Measurements from ENCODE around the gene ADAMTS17.
A peak's percentile ranks its signal among the peaks of the same experiment; 100 is the strongest.

The ADAMTS17 gene

DNA sequence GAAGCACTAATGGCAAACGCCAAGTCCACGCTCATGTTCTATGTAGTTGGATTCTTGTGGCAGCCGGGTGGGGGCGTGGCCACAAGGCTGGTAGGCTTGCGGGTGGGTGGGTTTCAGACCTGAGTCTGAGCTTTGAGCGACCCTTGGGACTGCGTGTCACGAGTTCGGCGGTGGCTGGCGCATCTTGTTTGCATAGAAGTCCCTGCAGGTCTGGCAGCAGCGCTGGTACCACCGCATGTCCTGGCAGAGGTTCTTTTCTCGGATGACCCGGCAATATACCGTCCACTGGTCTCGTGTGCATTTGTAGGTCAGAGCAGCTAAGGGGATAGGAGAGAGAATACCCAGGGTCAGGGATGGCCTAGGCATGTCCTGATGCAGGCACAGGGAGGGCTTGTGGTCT lies 367.5 kb downstream of the ADAMTS17 start:
- no peak for DNase-seq (ENCODE audit: low spot score)

DNA sequence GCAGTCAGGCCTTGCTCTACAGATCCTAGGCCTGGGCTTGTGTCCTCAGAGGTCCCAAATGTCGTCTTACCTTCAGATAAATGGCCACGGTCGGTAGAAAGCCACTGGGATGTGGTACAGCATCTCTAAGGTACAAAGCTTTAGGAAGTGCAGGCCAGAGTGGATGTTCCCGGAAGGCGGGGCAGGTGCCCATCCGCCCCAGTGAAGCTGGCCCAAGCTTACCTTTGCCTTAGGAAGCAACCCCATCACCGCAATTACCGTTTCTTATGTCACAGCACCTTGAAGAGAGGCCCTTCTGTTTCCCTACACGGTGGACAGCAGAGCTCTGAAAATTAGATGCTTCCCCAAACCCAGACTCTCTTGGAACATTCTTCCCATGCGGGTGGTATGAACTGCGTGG lies 368.4 kb downstream of the ADAMTS17 start:
- no peak for DNase-seq (ENCODE audit: low spot score)

DNA sequence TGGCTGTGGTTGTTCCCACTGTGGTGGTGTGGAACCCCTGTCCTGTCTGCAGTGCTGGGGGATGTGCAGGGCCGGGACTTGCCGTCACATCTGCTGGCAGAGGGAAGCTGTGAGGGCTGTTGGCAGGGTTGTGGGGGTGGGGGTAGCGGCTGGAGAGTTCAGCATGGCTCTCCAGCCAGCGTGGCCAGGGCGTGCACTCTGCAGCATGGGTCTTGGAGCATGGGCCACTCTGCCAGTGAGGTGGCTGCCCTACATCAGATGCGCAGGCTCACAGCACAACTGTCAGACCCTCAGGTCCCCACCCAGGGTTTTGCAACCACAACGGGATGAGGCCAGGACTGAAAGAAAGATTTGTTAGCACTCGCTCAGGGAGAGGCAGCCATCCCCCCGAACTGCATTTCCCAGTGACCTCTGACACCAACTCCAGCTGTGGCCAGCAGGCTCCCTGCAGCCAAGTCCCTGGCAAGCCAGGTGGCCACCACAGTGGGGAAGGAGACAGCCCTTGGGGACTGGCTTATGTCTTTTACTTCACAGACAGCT lies 370.8 kb downstream of the ADAMTS17 start:
- DNase-seq (ENCODE audit: low spot score), result no peak

DNA sequence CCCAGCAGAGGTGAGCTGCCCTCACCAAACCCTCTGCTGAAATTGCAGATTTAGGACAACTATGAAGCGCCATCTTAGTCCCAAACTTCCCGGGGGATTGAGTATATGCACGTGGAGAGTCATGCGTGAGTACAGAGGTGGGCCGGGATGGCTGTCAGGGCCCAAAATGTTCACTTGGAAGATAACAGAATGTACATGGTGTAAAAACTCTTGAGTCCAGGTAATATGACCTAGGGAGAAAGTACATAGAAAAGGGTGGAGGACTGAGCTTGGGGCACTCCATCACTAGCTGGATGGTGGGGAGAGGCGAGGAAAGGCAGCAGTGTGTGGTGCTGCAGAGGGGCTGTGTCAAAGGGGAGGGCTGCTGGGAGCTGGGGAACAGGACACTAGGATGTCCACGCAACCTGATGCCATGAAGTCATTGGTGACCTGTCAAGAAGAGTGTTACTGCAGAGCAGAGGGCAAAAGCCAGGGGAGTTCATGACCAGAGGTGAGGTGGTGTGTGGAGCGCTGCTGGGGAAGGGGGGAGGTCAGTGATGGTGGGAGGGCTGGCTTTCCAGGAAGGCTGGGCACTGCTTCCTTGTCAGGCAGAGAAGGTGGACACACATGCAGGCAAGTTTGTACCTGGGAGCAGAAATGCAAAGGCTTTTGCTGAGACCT lies 372.4 kb downstream of the ADAMTS17 start:
- no peak for DNase-seq (ENCODE audit: low spot score)

DNA sequence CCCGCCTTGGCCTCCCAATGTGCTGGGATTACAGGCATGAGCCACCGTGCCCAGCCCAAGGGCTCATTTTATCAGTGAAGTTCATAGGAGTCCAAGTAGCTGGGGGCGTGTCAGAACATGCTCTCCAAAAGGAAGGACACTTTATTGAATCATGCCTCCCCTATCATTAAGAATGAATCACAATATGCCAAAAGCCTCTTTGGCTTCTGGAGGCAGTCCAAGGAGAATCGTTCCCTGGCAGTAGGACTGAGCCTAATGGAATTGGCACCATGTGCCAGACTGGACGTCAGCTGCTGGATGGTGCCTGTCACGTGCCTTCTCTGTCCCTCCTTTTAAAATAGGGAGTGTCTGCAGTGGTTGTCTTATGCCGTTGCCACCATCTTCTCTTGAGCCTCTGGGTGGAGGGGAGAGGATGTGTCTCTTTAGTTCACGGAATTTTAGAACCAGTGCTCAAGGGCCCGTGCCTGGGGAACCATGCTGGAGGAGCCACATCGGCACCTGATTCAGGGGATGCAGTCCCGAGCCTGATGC lies 373.9 kb downstream of the ADAMTS17 start:
- no peak for DNase-seq (ENCODE audit: low spot score)

DNA sequence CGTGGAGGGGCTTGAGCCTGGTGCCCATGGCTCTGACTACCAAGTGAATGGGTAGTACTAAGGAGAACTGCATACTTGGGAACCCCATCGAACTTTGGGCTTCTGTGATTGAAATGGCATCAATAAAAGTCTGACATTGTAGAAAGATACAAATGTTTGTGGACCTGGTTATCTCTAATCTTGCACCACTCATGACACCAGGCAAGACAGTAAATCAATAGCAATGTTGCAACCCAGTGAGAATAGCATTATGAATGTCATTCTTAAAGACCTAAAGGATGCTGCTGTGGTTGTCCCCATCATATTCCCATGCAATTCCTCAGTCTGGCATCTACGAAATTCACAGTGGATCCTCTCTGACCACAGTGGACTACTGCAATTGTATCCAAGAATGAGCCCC lies 375.0 kb downstream of the ADAMTS17 start:
- DNase-seq (ENCODE audit: low spot score), result no peak

DNA sequence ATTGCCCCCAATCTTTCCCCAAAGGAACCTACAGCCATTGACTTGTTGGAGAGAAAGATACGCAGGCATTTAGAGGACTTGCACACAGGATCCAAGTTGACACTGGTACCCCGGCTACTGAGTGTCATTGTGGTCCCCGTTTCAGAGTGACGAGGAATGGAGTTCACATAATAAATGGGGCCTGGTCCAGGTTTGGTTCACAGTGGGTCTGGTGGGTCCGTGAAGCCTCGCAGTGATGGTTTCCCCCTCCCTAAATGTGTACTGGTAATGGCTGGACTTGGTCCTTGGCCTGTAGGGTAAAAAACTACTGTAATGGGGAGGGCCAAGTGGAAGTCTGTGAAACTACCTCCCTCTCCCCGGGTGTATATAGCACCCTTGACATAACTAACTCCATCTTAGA lies 376.4 kb downstream of the ADAMTS17 start:
- DNase-seq (ENCODE audit: low spot score), result no peak

DNA sequence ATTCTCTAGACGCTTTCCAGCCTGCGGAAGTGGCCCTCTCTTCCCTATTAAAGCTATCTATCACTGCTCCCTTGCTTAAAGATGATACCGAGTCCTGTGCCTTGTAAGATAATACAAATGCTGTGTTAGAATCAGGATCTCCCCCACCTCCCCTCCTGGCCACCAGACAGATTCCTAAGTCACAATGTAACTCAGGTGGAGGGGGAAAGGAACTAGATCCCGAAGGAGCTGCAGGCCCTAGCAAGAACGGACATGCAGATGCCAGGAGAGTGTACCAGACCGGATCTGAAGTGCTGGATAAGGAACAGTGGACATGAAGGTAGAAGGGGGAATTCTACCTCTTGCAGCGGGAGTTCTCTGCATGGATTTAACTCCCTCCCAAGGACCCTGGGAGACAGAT lies 377.8 kb downstream of the ADAMTS17 start:
- DNase-seq (ENCODE audit: low spot score), result no peak

DNA sequence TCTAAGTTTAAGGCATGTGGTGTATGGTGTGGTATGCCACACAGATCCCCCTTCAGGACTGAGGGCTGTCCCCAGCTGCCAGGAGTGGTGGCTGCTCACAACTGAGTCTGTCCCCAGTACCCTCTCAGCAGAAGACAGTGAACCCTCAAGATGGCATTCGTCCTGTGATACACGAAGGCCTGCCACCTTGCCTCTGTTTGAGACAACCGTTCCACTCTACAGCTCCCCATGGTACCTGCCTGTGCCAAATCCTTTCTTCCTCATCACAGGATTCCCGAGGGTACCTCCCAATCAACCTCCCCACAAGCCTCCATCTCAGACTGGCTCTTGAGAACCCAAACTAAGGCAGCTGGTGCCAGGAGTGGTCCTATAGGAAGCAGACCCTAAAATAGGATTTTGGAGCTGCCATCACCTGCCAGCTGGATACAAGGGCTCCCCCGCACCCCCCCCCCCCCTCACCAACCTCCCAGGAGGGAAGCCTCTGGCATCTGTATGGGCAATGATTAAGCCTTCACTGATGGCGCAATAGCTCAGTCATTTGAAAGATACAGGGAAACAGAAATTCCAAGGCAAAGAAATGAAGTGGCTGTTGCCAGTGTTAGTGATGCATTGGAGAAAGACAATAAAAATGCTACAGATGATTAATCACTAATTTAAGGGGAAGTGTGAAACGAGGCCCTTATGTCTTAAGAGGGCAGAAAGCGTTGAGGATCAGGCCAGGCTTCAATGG lies 378.5 kb downstream of the ADAMTS17 start:
- DNase-seq (ENCODE audit: low spot score), result no peak

DNA sequence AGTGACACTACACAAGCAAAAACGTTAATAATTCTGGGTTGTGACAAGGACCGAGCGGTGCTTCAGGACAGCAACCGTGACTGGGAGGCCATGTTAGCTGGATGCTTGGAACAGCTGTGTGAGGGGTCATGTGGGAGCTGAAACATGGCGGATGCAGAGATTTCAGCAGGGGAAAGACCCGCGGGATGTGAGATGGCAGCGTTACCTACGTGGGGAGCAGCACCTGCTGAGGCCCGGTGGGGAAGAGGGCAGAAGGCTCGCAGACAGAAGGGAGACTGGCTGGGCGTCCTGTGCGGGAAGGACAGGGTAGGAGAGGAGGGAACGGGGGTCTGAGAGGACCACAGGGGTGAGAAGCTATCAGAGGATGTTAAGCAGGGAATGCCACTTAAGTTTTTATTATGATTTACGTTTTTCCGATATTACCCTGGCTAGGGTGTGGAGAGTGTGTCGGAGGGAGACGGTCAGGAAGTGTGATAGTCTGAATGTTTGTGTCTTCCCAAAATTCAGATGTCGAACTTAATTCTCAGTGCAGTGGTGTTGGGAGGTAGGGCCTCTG lies 379.7 kb downstream of the ADAMTS17 start:
- DNase-seq (ENCODE audit: low spot score), result no peak

DNA sequence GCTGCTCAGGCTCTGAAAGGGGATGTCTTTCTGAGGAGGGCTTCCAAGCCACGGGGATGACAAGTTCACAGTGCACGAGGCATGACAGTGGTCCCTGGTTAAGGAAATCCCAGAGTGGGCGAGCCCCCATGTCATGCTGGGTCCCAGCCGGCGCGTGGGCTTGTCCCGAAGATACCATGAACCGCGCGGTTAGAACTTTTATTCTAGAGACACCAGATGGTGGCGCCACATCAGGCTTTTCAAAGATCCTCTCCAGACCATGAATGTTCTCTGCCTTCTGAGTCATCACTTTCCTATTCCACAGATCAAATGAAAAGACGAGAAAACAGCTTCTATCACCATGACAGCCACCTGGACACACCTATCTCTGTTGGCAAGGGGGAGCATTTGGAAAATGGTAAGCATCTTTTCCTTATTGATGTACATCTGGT lies 380.7 kb downstream of the ADAMTS17 start:
- DNase-seq (ENCODE audit: low spot score), result peak; percentile 38

DNA sequence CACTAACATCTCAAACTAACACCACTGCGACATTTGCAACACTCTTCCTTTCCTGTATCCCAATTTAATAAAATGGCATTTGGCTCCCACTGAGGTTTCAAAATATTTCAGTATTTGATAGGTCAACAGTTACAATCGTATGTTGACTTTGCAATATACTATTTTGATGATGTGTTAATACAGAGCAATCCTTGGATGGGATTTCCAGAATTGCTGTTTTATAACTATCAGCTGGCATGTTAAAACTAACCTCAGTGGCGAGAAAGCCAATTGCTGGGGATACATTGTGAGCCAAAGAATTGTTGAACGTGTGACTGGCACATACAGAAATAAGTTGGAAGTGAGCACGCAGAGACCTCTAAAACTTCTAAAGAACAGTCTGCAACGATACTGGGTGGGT lies 382.4 kb downstream of the ADAMTS17 start:
- no peak for DNase-seq (ENCODE audit: low spot score)

DNA sequence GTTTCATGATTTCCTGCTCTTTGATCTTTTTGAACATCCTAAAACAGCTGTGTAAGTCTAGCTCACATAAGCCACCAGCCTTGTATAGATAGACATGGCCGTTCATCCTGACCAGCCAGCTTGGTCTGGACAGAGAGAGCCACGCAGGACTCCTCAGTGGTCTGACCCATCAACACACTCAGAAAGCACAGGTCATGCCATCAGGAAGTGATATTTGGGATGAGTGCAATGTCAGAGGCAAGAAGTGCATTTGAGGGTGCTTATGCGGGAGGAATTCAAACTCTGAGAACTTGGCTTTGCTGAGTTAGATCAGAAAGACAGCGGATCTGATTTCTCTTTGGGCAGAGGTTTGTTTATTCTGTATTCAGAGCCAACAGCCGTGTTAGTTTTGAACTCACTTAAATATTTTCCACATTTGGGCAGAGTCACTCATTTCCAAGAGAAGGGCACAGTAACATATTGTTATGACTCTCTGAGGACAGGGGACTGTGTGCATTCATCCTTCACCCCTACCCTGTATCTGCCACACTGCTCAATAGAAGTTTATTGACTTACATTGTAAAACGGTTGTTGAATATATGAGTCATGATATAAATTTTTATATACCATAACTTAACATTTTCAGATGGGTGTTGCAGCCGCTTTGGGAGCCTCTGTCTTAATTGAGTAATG lies 383.2 kb downstream of the ADAMTS17 start:
- no peak for DNase-seq (ENCODE audit: low spot score)

DNA sequence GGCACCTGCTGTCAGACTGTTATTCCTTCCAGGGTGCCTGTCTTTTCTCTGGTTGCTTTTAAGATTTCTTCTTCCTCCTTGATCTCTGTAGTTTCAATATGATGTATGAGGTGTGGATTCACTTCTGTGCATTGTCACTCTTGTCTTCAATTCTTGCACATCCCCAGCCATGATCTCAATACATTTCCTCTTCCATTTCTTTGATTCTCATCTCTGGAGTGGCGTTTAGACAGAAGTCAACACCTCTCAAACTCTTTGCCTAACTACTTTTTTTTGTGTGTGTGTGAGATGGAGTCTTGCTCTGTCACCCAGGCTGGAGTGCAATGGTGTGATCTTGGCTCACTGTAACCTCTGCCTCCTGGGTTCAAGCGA lies 384.1 kb downstream of the ADAMTS17 start:
- no peak for DNase-seq (ENCODE audit: low spot score)

DNA sequence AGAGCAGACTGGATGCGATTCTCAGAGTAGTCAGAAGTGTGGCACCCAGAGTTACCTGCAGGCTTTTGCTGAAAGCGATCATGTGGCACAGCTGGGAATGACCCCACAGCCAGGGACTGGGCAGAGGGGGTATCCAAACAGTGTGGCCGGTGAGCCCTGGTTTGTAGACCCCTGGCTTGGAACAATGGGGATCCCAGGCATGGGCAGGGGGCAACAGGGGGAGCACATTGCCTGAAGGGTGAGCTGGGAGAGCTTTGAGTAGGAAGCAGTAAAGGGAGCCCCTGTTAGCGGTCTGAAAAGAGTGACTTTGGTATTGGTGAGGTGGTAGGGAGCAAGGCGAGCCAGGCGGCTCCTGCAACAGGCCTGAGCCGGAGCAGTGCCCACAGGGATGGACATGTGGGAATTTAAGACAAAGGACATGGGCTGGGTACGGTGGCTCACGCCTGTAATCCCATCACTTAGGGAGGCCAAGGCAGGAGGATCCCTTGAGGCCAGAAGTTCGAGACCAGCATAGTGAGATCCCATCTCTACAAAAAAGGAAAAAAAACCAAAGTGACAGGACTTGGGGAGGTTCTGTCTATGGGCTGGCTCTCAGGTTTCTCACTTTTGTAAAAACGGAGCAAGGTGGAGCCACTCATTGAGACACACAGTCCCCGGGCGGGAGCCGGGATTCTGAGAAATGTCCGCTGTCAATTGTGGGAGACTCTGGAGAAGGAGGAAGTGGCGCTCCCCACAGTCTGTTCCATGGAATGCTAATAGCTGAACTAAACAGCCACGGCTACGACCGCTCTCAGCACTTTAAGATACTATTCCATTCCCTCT lies 384.7 kb downstream of the ADAMTS17 start:
- DNase-seq (ENCODE audit: low spot score), result no peak

DNA sequence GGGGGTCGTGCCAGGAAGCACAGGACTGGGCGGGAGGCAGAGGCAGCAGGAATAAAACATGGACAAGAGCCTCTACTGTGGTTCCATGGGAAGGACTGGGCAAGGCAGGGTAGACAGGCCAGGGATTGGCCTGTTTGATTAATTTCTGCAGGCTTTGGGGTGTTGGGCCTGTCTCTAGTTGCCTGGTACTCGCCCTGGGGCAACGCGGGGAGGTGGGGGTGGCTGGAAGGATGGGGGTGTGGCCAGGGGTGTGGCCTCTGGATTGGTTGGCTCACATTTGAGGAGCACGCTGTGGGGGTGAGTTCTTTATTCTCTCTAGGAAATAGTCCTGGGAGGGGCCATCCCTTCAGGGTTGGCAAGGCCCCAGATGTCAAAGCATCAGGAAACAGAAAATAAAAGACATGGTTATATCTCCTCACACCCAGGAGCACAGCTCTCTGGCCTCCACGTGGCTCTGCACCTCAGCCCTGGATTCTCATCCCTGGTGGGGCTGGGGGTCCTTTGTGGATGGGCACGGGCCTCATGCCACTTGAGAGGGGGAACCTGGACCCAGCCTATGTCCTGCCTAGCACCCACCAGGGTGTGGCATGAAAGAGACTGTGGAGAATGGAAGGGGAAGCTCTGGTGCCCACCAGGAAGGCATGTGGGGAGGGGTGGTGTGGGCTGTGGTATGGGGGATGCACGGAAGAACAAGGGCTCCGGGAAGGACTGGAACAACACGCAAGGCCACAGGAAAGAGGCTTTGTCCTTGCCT lies 385.6 kb downstream of the ADAMTS17 start:
- no peak for DNase-seq (ENCODE audit: low spot score)

DNA sequence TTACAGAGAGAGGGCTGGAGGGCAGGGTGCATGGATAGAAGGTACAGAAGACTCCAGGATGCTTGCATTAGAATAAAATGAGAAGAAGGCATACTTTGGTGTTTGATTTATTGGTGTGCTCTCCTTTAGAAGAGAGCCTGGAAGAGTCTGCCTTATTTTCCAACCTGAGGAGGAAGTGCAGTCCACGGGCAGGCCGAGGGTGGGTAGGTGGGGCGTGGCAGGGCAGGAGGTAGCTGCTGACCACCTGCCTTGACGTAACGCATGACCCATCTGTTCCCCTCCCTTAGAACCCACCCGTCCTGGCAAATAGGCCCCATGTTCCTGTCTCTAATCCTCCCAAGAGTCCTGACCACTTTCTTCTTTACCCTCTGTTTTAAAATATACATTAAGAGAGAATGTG lies 386.2 kb downstream of the ADAMTS17 start:
- no peak for DNase-seq (ENCODE audit: low spot score)

DNA sequence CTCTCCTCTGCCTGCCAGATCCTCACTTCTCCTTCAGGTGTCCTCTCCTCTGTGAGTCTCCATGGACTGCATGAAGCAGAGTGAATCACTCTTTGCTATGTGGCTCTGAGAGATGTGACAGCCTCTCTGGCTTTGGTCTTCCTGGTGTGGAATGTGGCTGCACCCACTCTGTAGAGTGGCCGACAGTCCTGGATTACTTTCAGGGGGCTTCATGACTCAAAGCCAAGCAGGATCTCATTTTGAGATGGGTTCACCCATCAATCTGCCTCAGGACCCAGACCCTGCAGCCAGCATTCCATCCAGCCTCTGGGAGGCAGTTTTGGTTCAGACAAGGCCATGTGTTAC lies 386.6 kb downstream of the ADAMTS17 start:
- DNase-seq (ENCODE audit: low spot score), result no peak

DNA sequence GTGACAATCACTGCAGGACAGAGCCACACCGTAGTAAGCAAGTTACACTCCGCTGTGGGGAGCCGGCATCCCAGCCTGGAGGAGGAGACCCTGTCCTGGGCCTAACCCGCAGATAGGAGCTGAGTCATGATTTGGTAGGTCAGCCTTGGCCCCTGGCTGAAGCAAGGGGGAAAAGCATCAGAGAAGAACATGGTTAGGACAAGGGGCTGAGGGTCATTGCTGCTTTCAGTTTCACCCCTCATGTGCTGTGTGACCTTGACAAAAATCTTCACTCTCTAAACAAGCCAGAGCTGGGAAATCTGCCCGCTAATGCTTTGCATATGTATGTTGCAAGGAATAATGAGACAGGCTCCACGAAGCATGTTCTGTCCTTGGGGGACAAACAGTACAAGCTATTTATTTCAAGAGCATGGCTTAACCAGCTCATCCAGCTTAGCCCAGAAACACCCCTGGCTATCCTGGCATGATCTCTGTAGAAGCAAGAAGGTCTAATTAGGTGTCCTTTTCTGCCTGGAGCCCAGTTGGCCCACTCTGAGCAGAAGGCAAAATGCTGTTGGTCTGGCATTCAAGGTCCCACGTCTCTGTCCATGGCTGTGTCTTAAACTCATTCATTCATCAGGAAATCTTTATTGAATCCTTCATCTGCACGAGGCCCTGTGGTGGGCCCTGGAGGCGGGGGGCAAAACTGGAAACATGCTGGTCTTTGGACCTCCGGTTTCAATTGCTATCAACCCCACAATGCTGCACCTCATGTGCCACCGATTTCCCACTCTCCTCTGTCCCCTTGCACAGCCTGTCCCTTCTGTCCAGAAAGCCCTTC lies 387.2 kb downstream of the ADAMTS17 start:
- no peak for DNase-seq (ENCODE audit: low spot score)

DNA sequence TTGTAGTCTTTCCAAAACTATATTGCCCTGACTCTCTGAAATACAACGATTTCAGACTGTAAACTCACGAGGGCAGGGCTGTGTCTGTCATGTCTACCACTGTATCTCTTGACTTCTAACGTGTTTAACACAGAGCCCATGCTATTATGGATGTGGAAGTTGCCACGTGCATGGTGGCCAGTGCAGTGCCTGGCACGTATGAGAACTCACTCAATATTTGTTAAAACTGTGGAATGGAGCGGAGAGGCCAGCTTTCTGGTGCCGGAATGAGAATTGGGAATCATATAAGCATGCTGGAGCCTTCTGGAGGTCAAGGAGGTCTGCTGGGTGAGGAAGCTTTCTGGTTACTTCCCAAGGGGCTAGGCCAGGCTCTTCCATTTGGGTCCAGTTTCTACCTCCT lies 387.9 kb downstream of the ADAMTS17 start:
- DNase-seq (ENCODE audit: low spot score), result no peak

Measured in globus pallidus (tissue), 1 donor.